HL-60/S4 treated with phorbol 12-myristate 13-acetate at 8.2 ng/mL for 4 days and 3 days (cell line): Measurements from ENCODE around the gene ABCC10.
"Not testable (repeated sequence)": the region's sequence is repeated elsewhere in the genome, so short reads cannot be mapped to it uniquely, and the experiment has no call there.

Experiments
- in situ Hi-C: fragments of 300-500 bp; cut with MboI; formaldehyde crosslinking; loops from 2 replicates; pipeline ENCODE4 v1.15.0; 2022; ENCODE audit warnings: low sequenced_read_pairs

Gene ABCC10

DNA sequence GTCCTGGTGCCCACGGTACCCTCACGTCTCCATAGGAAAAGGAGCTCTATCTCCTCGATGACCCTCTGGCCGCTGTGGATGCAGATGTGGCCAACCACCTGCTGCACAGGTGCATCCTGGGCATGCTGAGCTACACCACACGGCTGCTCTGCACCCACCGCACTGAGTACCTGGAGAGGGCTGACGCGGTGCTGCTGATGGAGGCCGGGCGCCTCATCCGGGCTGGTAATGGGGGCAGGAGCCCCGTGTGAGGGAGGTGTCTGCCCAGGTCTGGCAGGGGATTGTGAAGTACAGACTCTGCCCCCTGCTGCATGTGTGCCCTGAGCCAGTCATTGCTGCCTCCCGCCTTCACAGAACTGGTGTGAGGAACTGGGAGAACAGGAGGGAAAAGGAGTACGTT, 15.6 kb downstream of the ABCC10 start:
- in situ Hi-C loops = no loop called here

- in situ Hi-C loops = no loop called here
Measured at GRCh38 chr6:43444036-43444435, 16.7 kb downstream of the ABCC10 start.

DNA sequence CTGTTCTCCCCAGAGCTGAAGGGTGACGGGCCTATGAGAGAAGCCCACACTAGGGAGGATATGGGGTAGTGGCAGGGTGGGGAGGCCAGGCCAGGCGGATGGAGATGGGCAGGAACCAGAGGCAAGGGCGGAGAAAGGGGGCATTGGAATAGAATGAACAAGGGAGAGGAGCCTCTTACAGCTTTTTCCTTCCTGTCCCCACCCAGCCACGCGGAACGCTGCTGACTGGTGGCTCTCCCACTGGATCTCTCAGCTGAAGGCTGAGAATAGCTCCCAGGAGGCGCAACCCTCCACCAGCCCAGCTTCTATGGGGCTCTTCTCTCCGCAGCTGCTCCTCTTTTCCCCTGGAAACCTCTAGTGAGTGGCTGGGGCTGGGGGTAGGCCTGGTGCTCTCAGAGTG, 17.2 kb downstream of the ABCC10 start:
- in situ Hi-C loops = no loop called here

DNA sequence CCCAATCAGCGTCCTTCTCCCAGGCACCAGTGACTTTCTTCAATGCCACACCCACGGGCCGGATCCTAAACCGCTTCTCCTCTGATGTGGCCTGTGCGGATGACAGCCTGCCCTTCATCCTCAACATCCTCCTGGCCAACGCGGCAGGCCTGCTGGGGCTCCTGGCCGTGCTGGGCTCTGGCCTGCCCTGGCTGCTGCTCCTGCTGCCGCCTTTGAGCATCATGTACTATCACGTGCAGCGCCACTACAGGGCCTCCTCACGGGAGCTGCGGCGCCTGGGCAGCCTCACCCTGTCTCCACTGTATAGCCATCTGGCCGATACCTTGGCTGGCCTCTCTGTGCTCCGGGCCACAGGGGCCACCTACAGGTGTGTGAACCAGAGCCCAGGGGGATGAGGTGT, 18.2 kb downstream of the ABCC10 start:
- in situ Hi-C loops = no loop called here

- in situ Hi-C loops = no loop called here
Measured at GRCh38 chr6:43447604-43448003, 20.3 kb downstream of the ABCC10 start.

DNA sequence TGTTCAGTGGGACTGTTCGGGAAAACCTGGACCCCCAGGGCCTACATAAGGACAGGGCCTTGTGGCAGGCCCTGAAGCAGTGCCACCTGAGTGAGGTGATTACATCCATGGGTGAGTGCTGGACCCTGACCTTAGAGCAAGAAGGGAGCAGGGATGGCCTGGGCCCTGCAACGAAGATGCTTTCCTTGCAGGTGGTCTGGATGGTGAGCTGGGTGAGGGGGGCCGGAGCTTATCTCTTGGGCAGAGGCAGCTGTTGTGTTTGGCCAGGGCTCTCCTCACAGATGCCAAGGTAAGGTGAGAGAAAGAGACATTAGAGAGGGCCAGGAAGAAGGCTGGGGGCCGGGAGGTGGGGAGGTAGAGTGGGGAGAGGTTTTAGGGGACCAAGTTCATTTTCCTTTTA, 21.6 kb downstream of the ABCC10 start:
- in situ Hi-C loops = no loop called here

DNA sequence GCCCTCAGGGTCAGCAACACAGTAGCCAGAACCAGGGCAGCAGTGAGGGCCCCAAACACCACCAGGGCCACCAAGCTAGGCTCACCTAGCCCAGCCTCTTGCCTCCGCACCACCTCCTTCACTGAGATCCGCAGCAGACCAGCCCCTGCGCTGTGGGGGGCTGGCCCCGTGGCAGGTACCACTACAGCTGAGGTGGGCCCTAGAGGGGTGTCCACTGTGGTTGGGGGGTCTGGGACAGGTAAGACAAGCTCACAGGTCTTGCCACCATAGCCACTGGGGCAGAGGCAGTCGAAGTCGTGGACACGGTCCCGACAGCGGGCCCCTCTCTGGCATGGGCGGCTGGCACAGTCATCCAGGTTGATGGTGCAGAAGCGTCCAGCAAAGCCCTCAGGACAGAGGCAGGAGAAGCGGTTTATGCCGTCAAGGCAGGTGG, 23.4 kb downstream of the ABCC10 start:
- in situ Hi-C loops = no loop called here

DNA sequence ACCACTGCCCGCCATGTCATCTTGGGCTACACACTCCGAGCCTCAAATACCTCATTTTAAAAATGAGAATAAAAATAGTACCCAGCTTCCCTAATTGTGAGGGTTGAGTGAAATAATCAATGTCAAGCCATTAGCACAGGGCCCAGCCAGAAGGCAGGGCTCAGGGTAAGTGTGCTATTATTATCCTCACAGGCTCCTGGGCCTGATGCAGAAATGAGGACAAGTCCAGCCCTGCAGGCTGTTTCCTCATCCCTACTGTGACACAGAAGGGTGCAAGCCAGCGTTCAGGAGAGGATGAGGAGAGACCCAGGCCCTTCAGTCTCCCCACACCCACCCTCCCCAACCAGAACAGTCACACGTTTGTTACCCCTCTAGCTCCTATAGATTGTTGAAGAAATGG, 24.0 kb downstream of the ABCC10 start:
- in situ Hi-C loops = no loop called here

DNA sequence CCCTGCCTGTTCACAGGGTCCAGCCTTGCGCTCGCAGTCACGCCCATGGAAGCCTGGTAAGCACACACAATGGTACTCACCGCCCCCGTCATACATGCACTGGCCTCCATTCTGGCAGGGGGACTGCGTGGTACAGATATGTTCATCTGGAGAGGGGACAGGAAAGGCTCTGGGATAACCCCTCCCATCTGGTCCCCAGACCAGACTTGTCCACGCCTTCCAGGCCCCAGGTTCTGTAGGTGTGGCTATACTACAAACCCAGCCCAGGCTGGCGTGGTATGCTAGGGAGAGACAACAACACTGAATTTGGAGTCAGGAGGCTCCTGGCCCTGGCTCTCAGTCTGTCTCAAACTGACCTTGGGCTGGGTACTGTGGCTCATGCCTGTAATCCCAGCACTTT, 24.6 kb downstream of the ABCC10 start:
- in situ Hi-C loops = no loop called here

DNA sequence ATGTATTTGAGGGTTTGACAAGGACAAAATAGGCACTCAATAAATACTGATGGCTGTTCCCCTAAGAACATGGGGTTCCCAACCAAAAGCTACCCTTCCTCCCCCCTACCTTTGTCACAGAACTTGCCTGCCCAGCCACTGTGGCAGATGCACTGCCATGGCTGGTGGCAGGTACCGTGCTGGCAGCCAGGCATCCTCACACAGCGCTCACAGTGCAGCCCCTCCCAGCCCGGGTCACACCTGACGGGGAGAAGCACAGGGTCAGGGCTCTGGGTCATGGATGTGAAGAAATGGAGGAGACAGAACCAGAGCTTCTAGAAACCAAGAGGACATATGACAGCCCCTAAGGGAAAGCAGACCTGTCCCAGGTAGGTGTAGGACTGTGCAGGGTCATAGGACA, 25.6 kb downstream of the ABCC10 start:
- in situ Hi-C loops = no loop called here

DNA sequence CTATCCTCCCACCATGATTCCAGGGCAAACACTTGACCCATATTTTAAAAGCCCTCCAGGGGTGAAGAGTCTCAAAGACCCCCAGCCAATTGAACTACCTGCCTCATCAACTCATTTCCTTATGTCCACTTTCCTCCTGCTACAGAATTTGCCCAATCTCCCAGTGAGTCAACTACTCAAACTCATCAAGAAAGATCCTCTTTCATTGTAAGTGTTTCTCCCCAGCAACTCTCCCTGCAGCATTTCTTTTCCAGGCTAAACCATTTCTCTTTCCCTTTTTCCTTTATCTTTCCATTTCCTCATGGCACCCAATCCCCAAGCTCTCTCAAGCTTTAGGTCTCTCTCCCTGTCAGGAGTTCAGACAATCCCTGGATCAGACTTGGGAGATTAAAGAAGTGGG, 26.5 kb downstream of the ABCC10 start:
- in situ Hi-C loops = no loop called here

DNA sequence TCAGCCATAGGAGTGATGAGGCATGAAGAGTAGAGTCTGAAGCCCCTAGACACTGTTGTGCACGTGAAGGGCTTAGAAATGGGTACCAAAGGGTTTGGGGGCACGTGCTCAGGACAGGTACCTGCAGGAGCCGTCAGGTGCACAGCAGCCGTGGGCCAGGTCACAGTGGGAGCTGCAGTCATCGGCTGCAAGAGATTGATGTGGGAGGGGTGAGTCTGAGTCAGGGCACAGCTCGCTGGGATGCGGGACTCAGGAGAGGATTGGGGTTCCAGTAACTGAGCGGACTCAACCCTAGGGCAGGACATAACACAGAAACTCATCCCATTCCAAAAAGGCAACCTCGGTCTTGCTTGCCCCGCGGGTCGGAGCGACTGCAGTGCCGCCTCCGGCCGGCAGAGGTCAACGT, 27.0 kb downstream of the ABCC10 start:
- in situ Hi-C loops = no loop called here

DNA sequence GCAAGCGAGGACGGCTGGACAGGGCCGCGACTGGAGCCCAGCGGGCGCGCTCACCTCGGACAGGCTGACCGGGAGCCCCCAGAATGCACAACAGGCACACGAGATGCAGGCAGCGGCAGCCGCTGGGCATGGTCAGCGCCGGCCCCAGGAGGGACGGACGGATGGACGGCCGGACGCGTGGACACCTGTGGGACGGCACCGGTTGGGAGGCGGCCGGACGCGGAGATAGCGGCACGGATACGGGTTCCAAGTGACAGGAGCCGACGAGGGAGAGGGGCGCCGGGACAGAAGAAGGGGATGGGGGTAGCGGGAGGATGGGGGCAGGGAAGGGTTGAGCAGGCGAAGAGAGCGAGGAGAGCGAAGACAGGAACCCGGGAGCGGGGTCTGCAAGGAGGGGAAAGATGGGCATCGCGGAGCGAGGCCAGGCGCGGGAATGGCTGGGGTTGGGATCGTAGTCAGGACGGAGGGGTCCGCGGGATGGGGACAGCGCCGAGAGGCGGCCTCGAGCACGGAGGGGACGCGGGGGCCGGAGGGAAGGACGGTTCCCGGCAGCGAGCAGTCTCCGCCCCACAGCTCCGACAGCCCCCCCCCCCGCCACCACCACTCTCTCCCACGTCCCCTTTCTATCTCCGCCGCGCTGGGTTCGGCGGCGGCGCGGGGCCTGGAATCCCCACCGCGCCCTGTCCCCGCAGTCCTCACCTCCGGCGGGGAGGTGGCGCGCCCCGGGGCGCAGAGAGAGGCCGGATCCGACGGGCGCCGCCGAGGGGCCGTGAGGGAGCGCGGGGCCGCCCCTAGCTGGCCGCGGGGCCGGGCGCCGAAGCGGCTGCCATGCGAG, 27.6 kb downstream of the ABCC10 start:
- in situ Hi-C loops = no loop called here

DNA sequence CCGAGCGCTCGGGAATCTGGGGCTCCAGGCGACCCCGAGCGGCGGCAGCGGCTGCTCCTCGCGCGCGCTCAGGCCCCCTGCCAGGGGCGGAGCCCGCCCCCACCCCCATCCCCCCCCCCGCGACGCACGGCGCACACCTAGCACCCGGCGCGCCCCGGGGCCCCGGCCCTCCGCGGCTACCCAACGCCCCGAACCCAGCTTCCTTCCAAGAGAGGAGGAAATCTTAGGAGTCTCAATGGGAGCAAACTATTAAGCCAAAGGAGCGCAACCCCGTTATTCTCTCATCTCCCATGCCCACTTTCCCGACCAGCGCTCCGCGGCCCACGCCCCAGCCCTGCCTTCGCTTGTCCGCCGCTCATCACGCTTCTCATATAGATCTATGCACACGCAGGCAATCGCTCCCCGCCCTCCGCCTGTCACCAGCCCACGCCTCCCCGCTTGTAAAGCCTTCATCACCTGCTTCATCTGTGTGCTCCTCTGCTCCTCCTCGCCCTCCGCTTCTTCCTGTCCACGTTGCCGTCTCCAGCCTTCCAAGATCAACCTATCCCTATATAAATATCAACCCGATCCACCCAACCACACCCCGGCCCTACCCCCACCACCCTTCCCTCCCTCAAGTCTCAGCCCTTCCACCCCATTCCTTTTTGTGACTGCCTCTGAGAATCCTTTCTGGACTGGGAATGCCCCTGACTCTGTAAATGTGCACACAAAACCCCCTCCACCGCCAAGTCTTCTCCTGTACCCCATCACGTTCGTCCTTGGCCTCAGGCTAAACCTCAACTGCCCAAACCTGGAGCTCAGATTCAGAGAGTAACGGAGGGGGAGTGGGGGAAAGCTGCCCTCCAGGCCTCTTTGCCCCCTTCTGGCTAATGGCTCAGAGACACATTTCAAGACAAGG, 28.4 kb downstream of the ABCC10 start, which contains the start of gene DLK2:
DLK2 (minus strand) TSS at position 18 of the 898 bp plus-strand sequence. CDS start 723 bp downstream, outside the sequence.
- in situ Hi-C loops = no loop called here

DNA sequence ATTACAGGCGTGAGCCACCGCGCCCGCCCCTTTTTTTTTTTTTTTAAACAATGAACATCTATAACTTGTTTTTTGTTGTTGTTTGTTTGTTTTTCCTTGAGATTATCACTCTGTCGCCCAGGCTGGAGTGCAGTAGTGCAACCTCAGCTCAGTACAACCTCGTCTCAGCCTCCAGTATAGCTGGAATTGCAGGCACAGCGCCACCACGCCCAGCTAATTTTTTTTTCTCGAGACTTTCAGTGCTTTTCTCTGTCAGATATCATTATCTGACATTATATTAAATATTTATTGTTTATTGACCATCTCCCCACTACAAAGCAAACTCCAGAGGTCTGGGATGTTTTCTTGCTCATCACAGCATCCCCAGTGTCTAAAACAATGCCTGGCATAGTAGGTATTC, 30.3 kb downstream of the ABCC10 start:
- in situ Hi-C loops = no loop called here

DNA sequence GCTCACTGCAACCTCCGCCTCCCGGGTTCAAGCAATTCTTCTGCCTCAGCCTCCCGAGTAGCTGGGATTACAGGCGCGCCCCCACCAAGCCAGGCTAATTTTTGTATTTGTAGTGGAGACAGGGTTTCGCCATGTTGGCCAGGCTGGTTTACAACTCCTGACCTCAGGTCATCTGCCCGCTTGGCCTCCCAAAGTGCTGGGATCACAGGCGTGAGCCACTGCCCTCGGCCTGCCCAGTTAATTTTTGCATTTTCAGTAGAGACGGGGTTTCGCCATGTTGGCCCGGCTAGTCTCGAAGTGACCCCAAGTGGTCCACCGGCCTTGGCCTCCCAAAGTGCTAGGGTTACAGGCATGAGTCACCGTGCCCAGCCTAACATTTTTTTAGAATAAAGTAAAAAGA, 30.8 kb downstream of the ABCC10 start:
- in situ Hi-C loops = not testable (repeated sequence)

DNA sequence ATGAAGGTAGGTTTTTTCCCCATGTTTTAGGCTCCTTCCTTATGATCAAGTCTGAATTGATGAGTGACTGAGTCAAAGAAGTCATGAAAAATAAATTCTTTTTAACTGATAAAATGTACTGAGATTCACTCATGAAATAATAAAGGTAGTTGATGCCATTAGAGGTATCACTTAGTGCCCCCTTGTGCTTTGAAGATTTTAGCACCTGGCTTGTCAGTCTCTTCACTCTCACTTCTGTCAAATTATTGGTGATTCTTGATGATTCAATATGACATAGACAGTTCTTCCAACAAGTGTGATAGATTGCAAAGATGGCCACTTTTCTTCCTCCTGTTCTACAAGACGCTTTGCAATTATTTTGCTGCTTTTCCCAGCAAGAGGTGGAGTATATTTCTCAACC, 32.2 kb downstream of the ABCC10 start:
- in situ Hi-C loops = no loop called here

- in situ Hi-C loops = no loop called here
Measured at GRCh38 chr6:43460032-43460431, 32.7 kb downstream of the ABCC10 start.

- in situ Hi-C loops = no loop called here
Measured at GRCh38 chr6:43461936-43462335, 34.6 kb downstream of the ABCC10 start.

GRCh38 chr6:43464337-43464736, 37.0 kb downstream of the ABCC10 start:
- in situ Hi-C loops = no loop called here

GRCh38 chr6:43465948-43466347, 38.6 kb downstream of the ABCC10 start:
- in situ Hi-C loops = no loop called here

DNA sequence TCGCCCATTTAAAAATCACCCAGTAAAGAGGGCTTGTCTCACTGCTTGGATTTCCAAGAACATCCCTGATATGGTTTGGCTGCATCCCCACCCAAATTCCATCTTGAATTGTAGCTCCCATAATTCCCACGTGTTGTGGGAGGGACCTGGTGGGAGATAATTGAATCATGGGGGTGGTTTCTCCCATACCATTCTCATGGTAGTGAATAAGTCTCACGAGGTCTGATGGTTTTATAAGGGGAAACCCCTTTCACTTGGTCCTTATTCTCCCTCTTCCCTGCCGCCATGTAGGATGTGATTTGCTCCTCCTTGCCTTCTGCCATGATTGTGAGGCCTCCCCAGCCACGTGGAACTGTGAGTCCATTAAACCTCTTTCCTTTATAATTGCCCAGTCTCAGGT, 39.9 kb downstream of the ABCC10 start:
- in situ Hi-C loops = not testable (repeated sequence)
